K562 (cell line): ENCODE measurements around the gene KCNJ10. TPM values are rescaled to one million over a fixed set of nuclear protein-coding genes. Genes with fewer than 3 reads are reported as not detected.

Source experiments
- ATF3 ChIP-seq, 2 experiments: fragments of 450-650 bp in 1 of 2; sonication (generic) in 1 of 2; formaldehyde crosslinking in 1 of 2; IDR thresholded peaks in 1 of 2; conservative IDR thresholded peaks in 1 of 2; 2 replicates each; pipeline versions ENCODE4 v1.6.1 to v1.8.1; 2016 to 2023; ENCODE audit warnings: mild to moderate bottlenecking in 2 of 2, moderate library complexity in 2 of 2, inconsistent platforms in 1 of 2, missing genetic modification reagents in 1 of 2
- BRF1 ChIP-seq: IDR thresholded peaks from 3 replicates; pipeline ENCODE4 v1.6.1; 2011; ENCODE audit warnings: borderline replicate concordance, mild to moderate bottlenecking; ENCODE audit not compliant: insufficient read length; ENCODE audit errors: extremely low read depth
- DEAF1 ChIP-seq: fragments of 450-650 bp; formaldehyde crosslinking; IDR thresholded peaks from 2 replicates; pipeline ENCODE4 v1.4.0; 2020; ENCODE audit warnings: mild to moderate bottlenecking, moderate library complexity
- FOXO4 ChIP-seq: fragments of 450-650 bp; formaldehyde crosslinking; IDR thresholded peaks from 2 replicates; pipeline ENCODE4 v1.4.0; 2020; ENCODE audit warnings: mild to moderate bottlenecking, moderate library complexity
- HMG20B ChIP-seq: fragments of 250-450 bp; sonication (Bioruptor Pico); IDR thresholded peaks from 2 replicates; pipeline ENCODE4 v1.5.0; 2021; ENCODE audit warnings: mild to moderate bottlenecking
- ILK ChIP-seq: fragments of 450-650 bp; IDR thresholded peaks from 2 replicates; pipeline ENCODE4 v1.6.1; 2016; ENCODE audit warnings: missing genetic modification characterization, low read depth, mild to moderate bottlenecking, missing compliant biosample characterization, moderate library complexity, borderline replicate concordance
- SMC3 ChIP-seq: conservative IDR thresholded peaks from 2 replicates; pipeline ENCODE4 v1.6.1; 2011; ENCODE audit warnings: low read depth, low read length, improper control_type of control experiment; ENCODE audit not compliant: insufficient read depth
- USF2 ChIP-seq: sonication (generic); formaldehyde crosslinking; IDR thresholded peaks from 2 replicates; pipeline ENCODE4 v1.5.0; 2020; ENCODE audit warnings: missing genetic modification reagents
- ZKSCAN8 ChIP-seq: fragments of 200-800 bp; sonication (Bioruptor generic); IDR thresholded peaks from 2 replicates; pipeline ENCODE4 v1.6.1; 2016; ENCODE audit warnings: missing genetic modification characterization, missing compliant biosample characterization
- ZNF407 ChIP-seq: fragments of 450-650 bp; IDR thresholded peaks from 2 replicates; pipeline ENCODE4 v1.6.1; 2016; ENCODE audit warnings: low read depth
- ZNF77 ChIP-seq: fragments of 250-450 bp; sonication (Bioruptor Pico); IDR thresholded peaks from 2 replicates; pipeline ENCODE4 v1.5.0; 2020
- polyA plus RNA-seq, 8 experiments: library from polyadenylated mRNA; depleted of rRNA in 4 of 8; stranded (reverse) in 5 of 8; unstranded in 3 of 8; fragments of >200 nt; fragmentation: Nextera tagmentation in 2 of 8; fragmentation: Illumina TruSeq in 1 of 8; extraction: Ambion mirVana in 2 of 8; extraction: Trizol in 1 of 8; gene quantifications; 2 replicates each; pipeline versions ENCODE4 v1.2.1 to v1.2.3, GENCODE V29; 2011 to 2014; ENCODE audit warnings: inconsistent platforms in 1 of 8, missing spikeins in 1 of 8
- total RNA-seq, 7 experiments: library from RNA; depleted of rRNA in 6 of 7; stranded (reverse); fragments of >200 nt in 6 of 7; fragmentation: Illumina TruSeq in 2 of 7; extraction: Trizol in 2 of 7; gene quantifications; 2 replicates each; pipeline versions ENCODE4 v1.2.1 to v1.2.3, GENCODE V29; 2011 to 2021; ENCODE audit warnings: low replicate concordance in 1 of 7

Gene KCNJ10
- total and polyA plus RNA-seq, 9 of the 15 experiments (the other 6 are each of a cell fraction or from before 2014, with no cell fraction given): 0.06 to 0.11 TPM; not detected in 7

- TF ChIP-seq HMG20B (CRISPR knock-in tag) (no peak), ILK (no peak), ZNF77 (CRISPR knock-in tag) (no peak), USF2 (CRISPR knock-in tag) (no peak), ATF3 (IDR thresholded peaks at IDR 0.05) (no peak), ATF3 (CRISPR knock-in tag; conservative IDR thresholded peaks at IDR 0.05) (no peak), SMC3 (peak; percentile 67), ZKSCAN8 (no peak), FOXO4 (no peak), ZNF407 (no peak), DEAF1 (peak; percentile 58), BRF1 (no peak)
These were observed 15.9 kb upstream of the KCNJ10 start (continued) for GRCh38 chr1:160085686-160086455.
